Mesothelial cell of epicardium (in vitro differentiated cells): ENCODE results near the gene LRRC45. TPM values are rescaled to one million over a fixed set of nuclear protein-coding genes. Genes with fewer than 3 reads are reported as not detected.
A peak's percentile ranks its signal among the peaks of the same experiment; 100 is the strongest.

ENCODE experiments used
- DNase-seq, 2 experiments: peaks; one replicate each; pipeline ENCODE4 v3.0.0; 2021; ENCODE audit warnings: low spot score in 2 of 2; ENCODE audit not compliant: unreplicated experiment in 2 of 2
- H3K27ac Mint-ChIP-seq: 2 replicates; pipeline ENCODE4 v1.8.0; 2021; ENCODE audit warnings: mixed read lengths
- H3K27me3 Mint-ChIP-seq: 2 replicates; pipeline ENCODE4 v1.8.0; 2021; ENCODE audit warnings: low read depth, mixed read lengths
- H3K36me3 Mint-ChIP-seq: 2 replicates; pipeline ENCODE4 v1.8.0; 2021; ENCODE audit warnings: mixed read lengths
- H3K4me1 Mint-ChIP-seq: 2 replicates; pipeline ENCODE4 v1.8.0; 2021; ENCODE audit warnings: mixed read lengths
- H3K4me3 Mint-ChIP-seq: 2 replicates; pipeline ENCODE4 v1.8.0; 2021; ENCODE audit warnings: mild to moderate bottlenecking, moderate library complexity, mixed read lengths
- H3K9me3 Mint-ChIP-seq: 2 replicates; pipeline ENCODE4 v1.8.0; 2021; ENCODE audit warnings: mixed read lengths
- total RNA-seq: library from RNA; stranded (reverse); gene quantifications from 3 replicates; pipeline ENCODE4 v1.2.1, GENCODE V29; 2021
- TF ChIP-seq, protein P1 (sequence below): fragments of 200-600 bp; sonication (generic); IDR thresholded peaks from one replicate; pipeline ENCODE4 v1.5.0; 2021; ENCODE audit warnings: antibody characterized with exemption; ENCODE audit not compliant: unreplicated experiment

Gene LRRC45
- total RNA-seq, 1 donor from 2014 or later = 16.9 TPM

DNA sequence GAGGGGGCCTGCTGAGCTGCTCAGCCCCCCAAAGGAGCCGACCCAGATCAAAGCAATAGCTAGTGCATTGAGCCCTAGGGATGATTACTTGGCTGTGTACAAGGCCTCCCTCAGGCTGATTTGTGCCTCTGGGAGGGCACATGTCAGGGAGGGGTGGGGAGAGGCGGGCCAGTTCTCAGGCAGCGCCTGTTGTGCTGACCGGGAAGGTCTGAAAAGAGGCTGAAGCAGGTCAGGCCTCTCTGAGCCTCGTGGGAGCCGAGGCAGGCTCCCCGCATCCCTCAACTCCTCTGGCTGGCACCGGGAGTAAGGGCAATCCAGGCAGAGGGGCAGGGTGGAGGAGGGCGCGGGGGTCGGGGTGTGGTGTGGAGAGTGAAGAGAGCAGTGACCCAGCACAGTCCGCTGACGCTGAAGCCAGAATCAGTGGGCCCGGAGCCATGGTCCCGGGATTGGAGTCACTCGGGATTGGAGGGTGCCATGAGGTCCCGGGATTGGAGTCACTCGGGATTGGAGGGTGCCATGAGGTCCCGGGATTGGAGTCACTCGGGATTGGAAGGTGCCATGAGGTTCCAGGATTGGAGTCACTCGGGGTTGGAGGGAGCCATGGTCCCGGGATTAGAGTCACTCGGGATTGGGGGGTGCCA, 11.4 kb downstream of the LRRC45 start:
- H3K36me3 Mint-ChIP-seq = peaks cover 5% of the 10 kb centered on the region
- no peaks in the 10 kb centered on the region for H3K9me3 Mint-ChIP-seq
- peaks cover 27% of the 10 kb centered on the region for H3K4me1 Mint-ChIP-seq
- peak overlapping the region; percentile 26 for H3K4me3 Mint-ChIP-seq
- no peak overlapping the region for H3K27ac Mint-ChIP-seq
- no peak for DNase-seq
- no peaks in the 10 kb centered on the region for H3K27me3 Mint-ChIP-seq
- TF ChIP-seq, protein P1, sequence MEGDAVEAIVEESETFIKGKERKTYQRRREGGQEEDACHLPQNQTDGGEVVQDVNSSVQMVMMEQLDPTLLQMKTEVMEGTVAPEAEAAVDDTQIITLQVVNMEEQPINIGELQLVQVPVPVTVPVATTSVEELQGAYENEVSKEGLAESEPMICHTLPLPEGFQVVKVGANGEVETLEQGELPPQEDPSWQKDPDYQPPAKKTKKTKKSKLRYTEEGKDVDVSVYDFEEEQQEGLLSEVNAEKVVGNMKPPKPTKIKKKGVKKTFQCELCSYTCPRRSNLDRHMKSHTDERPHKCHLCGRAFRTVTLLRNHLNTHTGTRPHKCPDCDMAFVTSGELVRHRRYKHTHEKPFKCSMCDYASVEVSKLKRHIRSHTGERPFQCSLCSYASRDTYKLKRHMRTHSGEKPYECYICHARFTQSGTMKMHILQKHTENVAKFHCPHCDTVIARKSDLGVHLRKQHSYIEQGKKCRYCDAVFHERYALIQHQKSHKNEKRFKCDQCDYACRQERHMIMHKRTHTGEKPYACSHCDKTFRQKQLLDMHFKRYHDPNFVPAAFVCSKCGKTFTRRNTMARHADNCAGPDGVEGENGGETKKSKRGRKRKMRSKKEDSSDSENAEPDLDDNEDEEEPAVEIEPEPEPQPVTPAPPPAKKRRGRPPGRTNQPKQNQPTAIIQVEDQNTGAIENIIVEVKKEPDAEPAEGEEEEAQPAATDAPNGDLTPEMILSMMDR = no peak

DNA sequence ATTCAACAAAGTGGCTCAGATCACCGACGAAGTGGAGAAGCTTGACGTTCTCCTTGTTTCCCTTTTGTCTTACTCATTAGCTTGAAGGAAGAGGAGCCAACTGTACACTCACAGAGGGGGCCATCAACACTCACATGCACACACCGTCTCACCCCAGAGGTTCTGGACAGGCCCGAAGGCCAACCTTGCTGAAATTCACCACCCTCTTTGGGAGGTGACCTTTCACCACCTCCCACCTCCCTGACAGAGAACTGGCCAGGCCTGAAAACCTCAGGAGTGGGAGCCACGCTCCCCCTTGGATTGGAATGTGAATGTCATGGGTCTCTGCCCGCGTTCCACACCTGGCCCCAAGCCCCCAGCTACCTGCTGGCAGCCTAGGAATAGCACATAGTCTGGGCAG, 12.4 kb downstream of the LRRC45 start:
- no peaks in the 10 kb centered on the region for H3K27me3 Mint-ChIP-seq

GRCh38 chr17:82035956-82036633, 13.0 kb downstream of the LRRC45 start:
- TF ChIP-seq, protein P1 = no peak
- H3K27ac Mint-ChIP-seq = no peak overlapping the region
- H3K4me3 Mint-ChIP-seq = peak overlapping the region; percentile 70

More for the DNA sequence above, 12.4 kb downstream of the LRRC45 start:
- H3K4me3 Mint-ChIP-seq = peak overlapping the region; percentile 49
- H3K9me3 Mint-ChIP-seq = no peaks in the 10 kb centered on the region
- H3K36me3 Mint-ChIP-seq = peaks cover 5% of the 10 kb centered on the region
- DNase-seq = no peak
- H3K4me1 Mint-ChIP-seq = peaks cover 23% of the 10 kb centered on the region
- TF ChIP-seq, protein P1 = no peak
- no peak overlapping the region for H3K27ac Mint-ChIP-seq

GRCh38 chr17:82036634-82037091, 13.6 kb downstream of the LRRC45 start:
- peaks cover 5% of the 10 kb centered on the region for H3K36me3 Mint-ChIP-seq
- no peaks in the 10 kb centered on the region for H3K9me3 Mint-ChIP-seq
- H3K27ac Mint-ChIP-seq = no peak overlapping the region
- no peaks in the 10 kb centered on the region for H3K27me3 Mint-ChIP-seq
- peak overlapping the region; percentile 70 for H3K4me3 Mint-ChIP-seq
- TF ChIP-seq, protein P1 = no peak
- peaks cover 22% of the 10 kb centered on the region for H3K4me1 Mint-ChIP-seq
- DNase-seq = no peak

More at GRCh38 chr17:82035956-82036633, 13.0 kb downstream of the LRRC45 start:
- Mint-ChIP-seq H3K36me3 (peaks cover 5% of the 10 kb centered on the region), H3K9me3 (no peaks in the 10 kb centered on the region), H3K27me3 (no peaks in the 10 kb centered on the region), H3K4me1 (peaks cover 22% of the 10 kb centered on the region)
- DNase-seq = no peak

DNA sequence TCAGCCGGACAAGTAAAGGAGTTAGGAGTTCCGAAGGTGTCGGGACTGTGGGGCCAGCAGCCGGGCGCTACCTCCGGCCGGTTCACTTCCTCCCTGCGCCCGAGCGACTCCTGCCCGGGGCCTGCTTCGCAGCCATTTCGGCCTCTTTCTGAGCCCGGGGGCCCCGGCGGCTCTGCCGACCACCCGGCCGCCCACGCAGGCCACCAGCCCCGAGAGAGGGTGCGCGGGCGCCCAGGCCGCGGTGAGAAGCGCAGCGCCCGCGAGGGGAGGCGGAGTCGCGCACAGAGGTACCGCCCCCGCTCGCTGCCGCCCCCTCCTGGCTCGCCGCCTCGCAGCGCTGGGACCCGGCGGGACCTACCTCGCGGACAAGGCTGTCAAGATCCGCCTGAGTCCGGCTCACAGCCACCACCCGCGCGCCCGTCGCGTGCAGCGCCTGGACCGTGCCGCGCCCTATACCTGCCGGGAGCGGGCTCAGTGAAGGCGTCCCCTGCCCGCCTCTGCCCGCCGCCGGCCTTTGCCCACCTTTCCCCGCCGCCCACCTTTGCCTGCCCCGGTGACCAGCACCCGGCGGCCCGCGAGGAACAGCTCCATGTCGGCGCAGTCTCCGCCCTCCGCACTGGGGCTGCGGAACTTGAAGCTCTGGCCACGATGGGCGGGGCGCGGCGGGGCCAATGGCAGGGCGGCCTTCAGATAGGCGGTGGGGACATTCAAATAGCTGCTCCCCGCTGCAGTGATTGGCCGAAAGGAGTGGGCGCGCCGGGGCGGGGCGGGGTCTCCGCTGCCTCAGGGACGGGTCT, 14.2 kb downstream of the LRRC45 start, which contains the start of gene DCXR:
Gene DCXR, minus strand, starts transcription at position 606 of the 797 bp plus-strand sequence. Its CDS starts 15 bp downstream, at position 591.
- TF ChIP-seq, protein P1 = peak; percentile 66

More for the DNA sequence above, 14.2 kb downstream of the LRRC45 start, which contains the start of gene DCXR:
- Mint-ChIP-seq H3K9me3 (no peaks in the 10 kb centered on the region), H3K27ac (peak within 1 kb of the TSS; percentile 89), H3K4me3 (peak within 1 kb of the TSS; percentile 74), H3K36me3 (peaks cover 5% of the 10 kb centered on the region), H3K27me3 (no peaks in the 10 kb centered on the region), H3K4me1 (peaks cover 22% of the 10 kb centered on the region)
- peak; percentile 92 to 97 for DNase-seq
